Naive B cell (primary cell): ENCODE data around the gene NT5DC4. TPM values are rescaled to one million over a fixed set of nuclear protein-coding genes. Genes with fewer than 3 reads are reported as not detected.

ENCODE experiments used
- ATAC-seq, 2 donors: fragments of 150-1000 bp; cut with Tn5 transposase; 2 replicates each; pipeline ENCODE4 v1.10.0; 2021; ENCODE audit warnings: low read depth in 2 of 2, mild to moderate bottlenecking in 2 of 2, moderate library complexity in 2 of 2
- DNase-seq: peaks from one replicate; pipeline ENCODE4 v3.0.0; 2022
- H3K27ac Mint-ChIP-seq, 6 donors: one replicate each; pipeline ENCODE4 v1.8.0; 2020 to 2022; ENCODE audit warnings: mild to moderate bottlenecking in 6 of 6, mixed read lengths in 6 of 6, moderate library complexity in 5 of 6, inconsistent platforms in 2 of 6
- H3K27me3 Mint-ChIP-seq, 3 donors: one replicate each; pipeline ENCODE4 v1.8.0; 2021 to 2022; ENCODE audit warnings: mixed read lengths in 3 of 3, mild to moderate bottlenecking in 1 of 3
- H3K36me3 Mint-ChIP-seq, 2 donors: one replicate each; pipeline ENCODE4 v1.8.0; 2020 to 2022; ENCODE audit warnings: mixed read lengths in 2 of 2, inconsistent platforms in 1 of 2, mild to moderate bottlenecking in 1 of 2
- H3K4me1 Mint-ChIP-seq, 3 donors: one replicate each; pipeline ENCODE4 v1.8.0; 2020 to 2022; ENCODE audit warnings: mixed read lengths in 3 of 3, inconsistent platforms in 1 of 3, mild to moderate bottlenecking in 1 of 3, moderate library complexity in 1 of 3
- H3K4me3 Mint-ChIP-seq, 8 donors: one replicate each; pipeline ENCODE4 v1.8.0; 2020 to 2022; ENCODE audit warnings: mild to moderate bottlenecking in 8 of 8, mixed read lengths in 8 of 8, moderate library complexity in 8 of 8, inconsistent platforms in 2 of 8
- H3K9me3 Mint-ChIP-seq, 7 donors: one replicate each; pipeline ENCODE4 v1.8.0; 2020 to 2022; ENCODE audit warnings: mixed read lengths in 7 of 7, mild to moderate bottlenecking in 5 of 7, inconsistent platforms in 2 of 7, moderate library complexity in 1 of 7
- polyA plus RNA-seq, 6 donors: library from polyadenylated mRNA; unstranded; fragments of 300-500 nt; fragmentation: Illumina TruSeq; gene quantifications; one replicate each; pipeline ENCODE4 v1.2.3, GENCODE V29; 2021; ENCODE audit warnings: low read depth in 6 of 6

NT5DC4 gene
- not detected for polyA plus RNA-seq

GRCh38 chr2:112720785-112721184 lies at the start of gene NT5DC4:
NT5DC4 (plus strand) TSS chr2:112721020; CDS start chr2:112721080, 60 bp downstream.
- Mint-ChIP-seq H3K4me1 (peaks cover 0 to 5% (median under 1%) of the 10 kb centered on the region in 3 donors), H3K4me3 (peak within 1 kb of the TSS in 2 of 8 donors; percentile 41 to 52), H3K9me3 (peaks cover 0 to 7% (median 2%) of the 10 kb centered on the region in 7 donors), H3K36me3 (no peaks in the 10 kb centered on the region), H3K27me3 (peaks cover 4 to 11% (median 5%) of the 10 kb centered on the region in 3 donors), H3K27ac (peak within 1 kb of the TSS in 1 of 6 donors; percentile 48)
- ATAC-seq (no peak), DNase-seq (no peak)

GRCh38 chr2:112671801-112672200 lies 49.0 kb upstream of the NT5DC4 start:
- no peak for DNase-seq
- no peak overlapping the region for H3K27ac Mint-ChIP-seq
- no peaks in the 10 kb centered on the region for H3K36me3 Mint-ChIP-seq
- no peak overlapping the region for H3K4me3 Mint-ChIP-seq
- ATAC-seq: no peak
- H3K27me3 Mint-ChIP-seq: peaks cover 9 to 18% (median 13%) of the 10 kb centered on the region in 3 donors
- H3K4me1 Mint-ChIP-seq: peaks cover 3 to 13% (median 12%) of the 10 kb centered on the region in 3 donors
- peaks cover 0 to 3% (median 0%) of the 10 kb centered on the region in 7 donors for H3K9me3 Mint-ChIP-seq

- Mint-ChIP-seq H3K9me3 (peaks cover 0 to 3% (median 0%) of the 10 kb centered on the region in 7 donors), H3K27me3 (peaks cover 9 to 18% (median 13%) of the 10 kb centered on the region in 3 donors), H3K27ac (no peak overlapping the region), H3K4me1 (peaks cover 3 to 13% (median 12%) of the 10 kb centered on the region in 3 donors), H3K4me3 (no peak overlapping the region), H3K36me3 (no peaks in the 10 kb centered on the region)
- DNase-seq (no peak), ATAC-seq (no peak)
These were observed 47.8 kb upstream of the NT5DC4 start for GRCh38 chr2:112673008-112673407.

GRCh38 chr2:112674229-112674628 lies 46.6 kb upstream of the NT5DC4 start:
- Mint-ChIP-seq H3K4me1 (peaks cover 3 to 13% (median 12%) of the 10 kb centered on the region in 3 donors), H3K36me3 (no peaks in the 10 kb centered on the region), H3K4me3 (peak overlapping the region in 1 of 8 donors; percentile 77), H3K27ac (peak overlapping the region in 1 of 6 donors; percentile 87), H3K9me3 (peaks cover 0 to 3% (median 0%) of the 10 kb centered on the region in 7 donors), H3K27me3 (peaks cover 9 to 18% (median 13%) of the 10 kb centered on the region in 3 donors)
- DNase-seq: no peak
- peak; percentile 20 to 37 for ATAC-seq

- no peaks in the 10 kb centered on the region for H3K36me3 Mint-ChIP-seq
- peaks cover 0 to 4% (median under 1%) of the 10 kb centered on the region in 3 donors for H3K4me1 Mint-ChIP-seq
- H3K27me3 Mint-ChIP-seq: peaks cover 0 to 4% (median 1%) of the 10 kb centered on the region in 3 donors
- DNase-seq (no peak), ATAC-seq (no peak)
- no peak overlapping the region for H3K4me3 Mint-ChIP-seq
- no peaks in the 10 kb centered on the region for H3K9me3 Mint-ChIP-seq
- H3K27ac Mint-ChIP-seq: peak overlapping the region in 2 of 6 donors; percentile 15 to 38
These were observed 41.3 kb upstream of the NT5DC4 start for GRCh38 chr2:112679484-112679883.

- Mint-ChIP-seq H3K27ac (peak overlapping the region in 1 of 6 donors; percentile 16), H3K9me3 (no peaks in the 10 kb centered on the region), H3K27me3 (no peaks in the 10 kb centered on the region), H3K36me3 (no peaks in the 10 kb centered on the region), H3K4me3 (no peak overlapping the region), H3K4me1 (peaks cover 0 to 6% (median 5%) of the 10 kb centered on the region in 3 donors)
- ATAC-seq (no peak), DNase-seq (no peak)
These were observed 40.1 kb upstream of the NT5DC4 start for GRCh38 chr2:112680666-112681101.

GRCh38 chr2:112682101-112682500 lies 38.7 kb upstream of the NT5DC4 start:
- Mint-ChIP-seq H3K9me3 (no peaks in the 10 kb centered on the region), H3K36me3 (no peaks in the 10 kb centered on the region), H3K4me1 (peaks cover 0 to 15% (median 6%) of the 10 kb centered on the region in 3 donors), H3K27ac (peak overlapping the region in 1 of 6 donors; percentile 44), H3K27me3 (no peaks in the 10 kb centered on the region), H3K4me3 (no peak overlapping the region)
- ATAC-seq (no peak), DNase-seq (no peak)

GRCh38 chr2:112683550-112684414 lies 37.0 kb upstream of the NT5DC4 start:
- DNase-seq (no peak), ATAC-seq (no peak)
- Mint-ChIP-seq H3K9me3 (no peaks in the 10 kb centered on the region), H3K4me3 (no peak overlapping the region), H3K36me3 (no peaks in the 10 kb centered on the region), H3K27me3 (no peaks in the 10 kb centered on the region), H3K27ac (peak overlapping the region in 1 of 6 donors; percentile 69), H3K4me1 (peaks cover 0 to 15% (median 6%) of the 10 kb centered on the region in 3 donors)

GRCh38 chr2:112684415-112684775 lies 36.4 kb upstream of the NT5DC4 start:
- no peaks in the 10 kb centered on the region for H3K27me3 Mint-ChIP-seq
- no peak for ATAC-seq
- no peak for DNase-seq
- H3K4me1 Mint-ChIP-seq: peaks cover 0 to 15% (median 6%) of the 10 kb centered on the region in 3 donors
- H3K9me3 Mint-ChIP-seq: no peaks in the 10 kb centered on the region
- no peak overlapping the region for H3K4me3 Mint-ChIP-seq
- H3K36me3 Mint-ChIP-seq: no peaks in the 10 kb centered on the region
- no peak overlapping the region for H3K27ac Mint-ChIP-seq

GRCh38 chr2:112685271-112685884 lies 35.4 kb upstream of the NT5DC4 start:
- no peak for ATAC-seq
- Mint-ChIP-seq H3K9me3 (no peaks in the 10 kb centered on the region), H3K4me1 (peaks cover 0 to 15% (median 6%) of the 10 kb centered on the region in 3 donors), H3K36me3 (no peaks in the 10 kb centered on the region), H3K4me3 (no peak overlapping the region), H3K27me3 (no peaks in the 10 kb centered on the region), H3K27ac (peak overlapping the region in 1 of 6 donors; percentile 25)
- DNase-seq: no peak

GRCh38 chr2:112686348-112687217 lies 34.2 kb upstream of the NT5DC4 start:
- H3K27me3 Mint-ChIP-seq: no peaks in the 10 kb centered on the region
- peak; percentile 43 to 52 for ATAC-seq
- DNase-seq: no peak
- H3K4me1 Mint-ChIP-seq: peaks cover 0 to 27% (median 15%) of the 10 kb centered on the region in 3 donors
- H3K36me3 Mint-ChIP-seq: no peaks in the 10 kb centered on the region
- peak overlapping the region in 1 of 8 donors; percentile 40 for H3K4me3 Mint-ChIP-seq
- H3K9me3 Mint-ChIP-seq: no peaks in the 10 kb centered on the region
- H3K27ac Mint-ChIP-seq: peak overlapping the region in 2 of 6 donors; percentile 26 to 50

- ATAC-seq (no peak), DNase-seq (no peak)
- no peak overlapping the region for H3K4me3 Mint-ChIP-seq
- H3K27me3 Mint-ChIP-seq: peaks cover 0 to under 1% (median 0%) of the 10 kb centered on the region in 3 donors
- H3K9me3 Mint-ChIP-seq: no peaks in the 10 kb centered on the region
- H3K27ac Mint-ChIP-seq: no peak overlapping the region
- peaks cover 0 to 31% (median 20%) of the 10 kb centered on the region in 3 donors for H3K4me1 Mint-ChIP-seq
- H3K36me3 Mint-ChIP-seq: no peaks in the 10 kb centered on the region
These were observed 33.3 kb upstream of the NT5DC4 start for GRCh38 chr2:112687522-112687921.
